Measurements from ENCODE around the gene AOX1. TPM values are rescaled to one million over a fixed set of nuclear protein-coding genes. Genes with fewer than 3 reads are reported as not detected.
"Not testable (repeated sequence)": the region's sequence is repeated elsewhere in the genome, so short reads cannot be mapped to it uniquely, and the experiment has no call there.

The AOX1 gene
- total and polyA plus RNA-seq, 2 experiments from 2014 or later: not detected

DNA sequence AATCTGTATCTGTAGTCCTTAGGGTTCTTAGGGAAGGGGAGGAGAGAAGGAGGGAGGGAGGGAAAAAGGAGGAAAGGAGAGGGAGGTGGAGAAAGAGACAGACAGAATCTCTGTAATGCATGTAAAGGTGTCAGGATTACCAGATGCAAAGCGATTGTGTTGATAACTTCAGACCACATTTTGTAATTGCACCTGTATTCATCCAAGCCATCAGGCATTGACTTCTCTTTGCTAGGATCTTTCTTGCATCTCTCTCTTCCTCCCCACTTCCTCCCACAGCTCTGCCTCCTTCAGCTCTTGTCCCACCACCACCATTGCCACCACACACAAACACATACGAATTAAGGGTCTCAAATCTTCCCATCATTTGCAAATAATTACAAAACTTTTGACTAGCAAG, 91.4 kb downstream of the AOX1 start:
- Histone ChIP-seq H3K36me3 (no peaks in the 10 kb centered on the region), H3K9me3 (ENCODE audit: low read depth) (no peaks in the 10 kb centered on the region), H3K4me3 (no peak overlapping the region), H3K27me3 (no peaks in the 10 kb centered on the region), H3K4me1 (ENCODE audit: low read depth) (no peaks in the 10 kb centered on the region), H3K27ac (no peak overlapping the region)
- DNase-seq (ENCODE audit: low read depth in 1 of 2, low spot score in 1 of 2): no peak
- TF ChIP-seq, protein P1, sequence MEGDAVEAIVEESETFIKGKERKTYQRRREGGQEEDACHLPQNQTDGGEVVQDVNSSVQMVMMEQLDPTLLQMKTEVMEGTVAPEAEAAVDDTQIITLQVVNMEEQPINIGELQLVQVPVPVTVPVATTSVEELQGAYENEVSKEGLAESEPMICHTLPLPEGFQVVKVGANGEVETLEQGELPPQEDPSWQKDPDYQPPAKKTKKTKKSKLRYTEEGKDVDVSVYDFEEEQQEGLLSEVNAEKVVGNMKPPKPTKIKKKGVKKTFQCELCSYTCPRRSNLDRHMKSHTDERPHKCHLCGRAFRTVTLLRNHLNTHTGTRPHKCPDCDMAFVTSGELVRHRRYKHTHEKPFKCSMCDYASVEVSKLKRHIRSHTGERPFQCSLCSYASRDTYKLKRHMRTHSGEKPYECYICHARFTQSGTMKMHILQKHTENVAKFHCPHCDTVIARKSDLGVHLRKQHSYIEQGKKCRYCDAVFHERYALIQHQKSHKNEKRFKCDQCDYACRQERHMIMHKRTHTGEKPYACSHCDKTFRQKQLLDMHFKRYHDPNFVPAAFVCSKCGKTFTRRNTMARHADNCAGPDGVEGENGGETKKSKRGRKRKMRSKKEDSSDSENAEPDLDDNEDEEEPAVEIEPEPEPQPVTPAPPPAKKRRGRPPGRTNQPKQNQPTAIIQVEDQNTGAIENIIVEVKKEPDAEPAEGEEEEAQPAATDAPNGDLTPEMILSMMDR (IDR thresholded peaks at IDR 0.05; ENCODE audit: low read depth, low read length): no peak

DNA sequence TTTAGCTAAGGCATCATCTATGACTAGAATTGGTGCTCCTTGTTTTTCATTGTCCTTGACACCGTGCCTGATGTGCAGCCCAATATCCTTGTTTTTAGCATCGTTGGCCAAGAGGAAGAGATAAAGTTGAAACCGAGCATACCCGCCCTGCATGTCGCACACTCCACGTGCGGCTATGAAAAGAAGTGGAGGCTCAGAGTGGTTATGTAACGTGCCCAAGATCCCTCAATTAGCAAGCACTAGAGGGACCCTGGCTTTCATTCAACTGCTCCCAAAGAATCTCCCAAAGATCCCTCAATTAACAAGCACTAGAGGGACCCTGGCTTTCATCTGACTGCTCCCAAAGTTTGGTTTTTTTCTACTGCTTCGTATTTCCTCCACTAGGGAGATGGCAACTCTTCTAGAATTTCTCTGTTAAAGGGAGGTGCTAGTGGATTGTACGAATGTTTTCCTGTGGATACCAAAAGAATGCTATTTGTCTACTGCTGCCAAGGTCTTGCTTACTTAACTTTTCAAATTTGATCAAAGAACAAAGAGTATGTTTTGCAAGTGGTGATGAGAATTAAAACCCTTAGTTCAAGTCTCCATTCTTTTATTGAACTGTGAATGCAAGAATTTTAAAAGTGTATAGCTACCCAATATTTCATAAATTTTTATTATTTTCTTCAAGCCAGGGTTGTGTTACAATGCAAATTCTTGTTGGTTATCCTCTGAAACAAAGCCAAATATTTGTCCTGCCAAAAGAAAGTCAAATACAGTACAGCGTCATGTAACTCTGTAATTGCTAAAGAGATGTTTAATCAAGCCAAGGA, 92.1 kb downstream of the AOX1 start:
- peak in 1 of 2 donors; percentile 91 for DNase-seq (ENCODE audit: low read depth in 1 of 2, low spot score in 1 of 2)
- TF ChIP-seq, protein P1 (IDR thresholded peaks at IDR 0.05; ENCODE audit: low read depth, low read length): peak; percentile 28
- H3K36me3 ChIP-seq: no peaks in the 10 kb centered on the region
- no peaks in the 10 kb centered on the region for H3K4me1 ChIP-seq (ENCODE audit: low read depth)
- no peak overlapping the region for H3K4me3 ChIP-seq
- no peaks in the 10 kb centered on the region for H3K27me3 ChIP-seq
- H3K27ac ChIP-seq: no peak overlapping the region
- no peaks in the 10 kb centered on the region for H3K9me3 ChIP-seq (ENCODE audit: low read depth)

DNA sequence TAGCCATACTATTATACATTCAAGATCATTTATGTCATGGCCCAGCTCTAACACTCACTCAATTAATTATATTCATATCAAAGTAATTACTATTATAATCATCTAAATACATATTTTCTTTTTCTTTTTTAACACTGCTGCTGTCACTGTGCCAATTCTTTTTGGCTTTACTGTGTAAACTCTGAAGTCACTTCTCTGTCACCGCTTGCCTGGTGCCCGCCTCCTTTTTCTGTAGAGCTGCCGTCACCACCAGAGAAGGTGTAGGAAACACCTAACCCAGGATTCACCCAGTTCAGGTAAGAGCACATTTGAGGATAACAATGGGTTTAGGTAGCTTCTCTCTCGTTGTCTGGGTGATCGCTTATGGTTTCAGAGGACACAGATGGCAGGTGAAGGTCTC, 93.3 kb downstream of the AOX1 start:
- Histone ChIP-seq H3K9me3 (ENCODE audit: low read depth) (no peaks in the 10 kb centered on the region), H3K4me1 (ENCODE audit: low read depth) (no peaks in the 10 kb centered on the region), H3K27me3 (no peaks in the 10 kb centered on the region), H3K4me3 (no peak overlapping the region), H3K36me3 (no peaks in the 10 kb centered on the region), H3K27ac (no peak overlapping the region)
- DNase-seq (ENCODE audit: low read depth in 1 of 2, low spot score in 1 of 2): no peak
- TF ChIP-seq, protein P1 (IDR thresholded peaks at IDR 0.05; ENCODE audit: low read depth, low read length): no peak

DNA sequence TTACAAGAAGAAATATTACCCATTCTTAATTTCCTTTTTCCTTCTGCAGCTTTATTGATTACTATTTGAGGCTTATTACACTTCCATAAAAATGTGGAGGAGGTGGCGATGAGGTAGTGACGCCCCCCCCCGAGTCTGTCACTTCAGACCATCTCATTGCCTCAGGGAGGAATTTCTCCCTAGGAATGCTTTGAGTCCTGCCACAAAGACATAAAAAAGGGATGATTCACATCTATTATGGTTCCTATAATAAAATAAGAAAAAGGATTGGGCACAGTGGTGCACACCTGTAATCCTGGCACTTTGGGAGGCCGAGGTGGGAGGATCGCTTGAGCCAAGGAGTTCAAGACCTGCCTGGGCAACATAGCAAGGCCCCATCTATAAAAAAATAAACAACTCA, 93.7 kb downstream of the AOX1 start:
- H3K27me3 ChIP-seq: no peaks in the 10 kb centered on the region
- no peaks in the 10 kb centered on the region for H3K4me1 ChIP-seq (ENCODE audit: low read depth)
- no peak overlapping the region for H3K27ac ChIP-seq
- H3K4me3 ChIP-seq: no peak overlapping the region
- H3K36me3 ChIP-seq: no peaks in the 10 kb centered on the region
- DNase-seq (ENCODE audit: low read depth in 1 of 2, low spot score in 1 of 2): no peak
- H3K9me3 ChIP-seq (ENCODE audit: low read depth): no peaks in the 10 kb centered on the region
- TF ChIP-seq, protein P1 (IDR thresholded peaks at IDR 0.05; ENCODE audit: low read depth, low read length): no peak

DNA sequence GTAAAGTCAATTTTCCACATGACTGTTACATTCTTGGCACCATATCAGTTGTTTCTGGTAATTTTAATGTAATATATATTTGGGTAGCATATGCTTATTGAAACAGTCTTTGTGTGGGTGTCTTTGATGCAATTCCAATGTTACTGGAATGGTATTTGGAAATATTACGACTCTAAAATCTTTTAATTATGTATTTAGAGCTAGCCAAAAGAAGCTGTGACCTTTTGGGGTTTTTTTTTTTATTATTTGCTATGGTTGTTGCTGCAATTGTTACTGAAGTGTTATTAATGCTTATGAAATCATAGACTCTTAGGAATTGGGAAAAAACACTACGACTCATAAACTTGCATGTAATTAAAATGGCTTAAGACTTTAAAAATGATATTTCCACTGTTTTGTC, 95.9 kb downstream of the AOX1 start:
- no peak overlapping the region for H3K27ac ChIP-seq

DNA sequence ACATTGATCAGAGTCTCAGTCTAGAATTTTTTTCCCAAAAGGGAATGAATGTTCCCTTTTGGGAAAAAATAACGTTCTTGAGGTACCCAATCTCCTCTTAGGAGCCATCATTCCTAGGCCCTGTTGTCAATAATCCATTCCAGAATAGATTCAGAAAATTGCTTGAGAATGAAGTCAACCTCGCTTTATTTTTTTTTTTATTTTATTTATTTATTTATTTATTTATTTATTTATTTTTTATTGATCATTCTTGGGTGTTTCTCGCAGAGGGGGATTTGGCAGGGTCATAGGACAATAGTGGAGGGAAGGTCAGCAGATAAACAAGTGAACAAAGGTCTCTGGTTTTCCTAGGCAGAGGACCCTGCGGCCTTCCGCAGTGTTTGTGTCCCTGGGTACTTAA, 96.6 kb downstream of the AOX1 start:
- not testable (repeated sequence) for H3K36me3 ChIP-seq; H3K4me3 ChIP-seq; H3K9me3 ChIP-seq (ENCODE audit: low read depth); DNase-seq (ENCODE audit: low read depth in 1 of 2, low spot score in 1 of 2); H3K27me3 ChIP-seq; H3K27ac ChIP-seq; H3K4me1 ChIP-seq (ENCODE audit: low read depth)

More for the DNA sequence above, 95.9 kb downstream of the AOX1 start:
- H3K36me3 ChIP-seq: no peaks in the 10 kb centered on the region
- peak in 1 of 2 donors; percentile 50 for DNase-seq (ENCODE audit: low read depth in 1 of 2, low spot score in 1 of 2)
- H3K27me3 ChIP-seq: no peaks in the 10 kb centered on the region
- H3K4me1 ChIP-seq (ENCODE audit: low read depth): no peaks in the 10 kb centered on the region
- TF ChIP-seq, protein P1 (IDR thresholded peaks at IDR 0.05; ENCODE audit: low read depth, low read length): no peak
- H3K9me3 ChIP-seq (ENCODE audit: low read depth): no peaks in the 10 kb centered on the region
- no peak overlapping the region for H3K4me3 ChIP-seq
